HFFc6 (cell line): Measurements from ENCODE around the gene ANAPC5. TPM values are rescaled to one million over a fixed set of nuclear protein-coding genes. Genes with fewer than 3 reads are reported as not detected.

Experiments used
- DNase-seq: peaks from one replicate; pipeline ENCODE4 v3.0.0-alpha.2; 2018
- H3K27ac Mint-ChIP-seq: 2 replicates; pipeline ENCODE4 v1.8.0; 2020; ENCODE audit warnings: mild to moderate bottlenecking, mixed read lengths
- H3K27me3 Mint-ChIP-seq: 2 replicates; pipeline ENCODE4 v1.8.0; 2021; ENCODE audit warnings: mild to moderate bottlenecking, moderate library complexity, mixed read lengths; ENCODE audit not compliant: insufficient read depth
- H3K36me3 Mint-ChIP-seq: 2 replicates; pipeline ENCODE4 v1.8.0; 2021; ENCODE audit warnings: low read depth, mixed read lengths
- H3K4me1 Mint-ChIP-seq: 2 replicates; pipeline ENCODE4 v1.8.0; 2020; ENCODE audit warnings: low read depth, mixed read lengths
- H3K4me3 Mint-ChIP-seq: 2 replicates; pipeline ENCODE4 v1.8.0; 2020; ENCODE audit warnings: mild to moderate bottlenecking, moderate library complexity, mixed read lengths
- H3K9me3 Mint-ChIP-seq: 2 replicates; pipeline ENCODE4 v1.8.0; 2020; ENCODE audit warnings: mild to moderate bottlenecking, mixed read lengths
- total RNA-seq, 6 experiments: library from RNA; stranded (reverse); fragmentation: NEBNext Ultra II Directional; extraction: Animal tissue kit (Norgen Biotek cat#: 25700); gene quantifications; 2 replicates in 1 of 6; 3 replicates in 5 of 6; pipeline ENCODE4 v1.2.3, GENCODE V29; 2021
- TF ChIP-seq, protein P1 (sequence below): fragments of 200-600 bp; sonication (generic); IDR thresholded peaks from 2 replicates; pipeline ENCODE4 v1.5.0; 2021; ENCODE audit warnings: antibody characterized with exemption, mild to moderate bottlenecking

The ANAPC5 gene
- total RNA-seq, 6 experiments from 2014 or later = 84.5 to 103 (median 93.5) TPM

DNA sequence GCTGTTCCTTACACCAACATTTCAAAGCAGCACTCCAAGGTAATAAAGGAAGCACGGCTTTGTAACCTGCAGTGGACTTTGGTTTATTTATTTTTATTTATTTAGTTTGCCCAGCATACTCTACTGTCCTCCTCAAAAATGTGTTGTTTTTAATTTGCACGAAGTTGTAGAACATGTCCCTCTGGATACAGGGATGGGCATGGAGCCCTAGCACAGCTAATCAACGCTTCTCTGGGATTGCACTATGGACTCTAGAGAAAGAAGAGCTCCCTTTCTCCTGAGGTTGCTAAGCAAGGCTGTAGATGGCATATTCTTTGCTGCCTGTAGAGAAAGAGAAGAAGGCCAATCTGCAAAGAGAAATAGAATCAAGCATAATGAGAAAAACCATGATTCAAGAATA lies 5.9 kb upstream of the ANAPC5 start:
- Mint-ChIP-seq H3K27ac (no peak overlapping the region), H3K9me3 (no peaks in the 10 kb centered on the region), H3K4me3 (no peak overlapping the region), H3K27me3 (peaks cover 6% of the 10 kb centered on the region), H3K36me3 (no peaks in the 10 kb centered on the region), H3K4me1 (peaks cover 8% of the 10 kb centered on the region)
- DNase-seq = no peak
- TF ChIP-seq, protein P1, sequence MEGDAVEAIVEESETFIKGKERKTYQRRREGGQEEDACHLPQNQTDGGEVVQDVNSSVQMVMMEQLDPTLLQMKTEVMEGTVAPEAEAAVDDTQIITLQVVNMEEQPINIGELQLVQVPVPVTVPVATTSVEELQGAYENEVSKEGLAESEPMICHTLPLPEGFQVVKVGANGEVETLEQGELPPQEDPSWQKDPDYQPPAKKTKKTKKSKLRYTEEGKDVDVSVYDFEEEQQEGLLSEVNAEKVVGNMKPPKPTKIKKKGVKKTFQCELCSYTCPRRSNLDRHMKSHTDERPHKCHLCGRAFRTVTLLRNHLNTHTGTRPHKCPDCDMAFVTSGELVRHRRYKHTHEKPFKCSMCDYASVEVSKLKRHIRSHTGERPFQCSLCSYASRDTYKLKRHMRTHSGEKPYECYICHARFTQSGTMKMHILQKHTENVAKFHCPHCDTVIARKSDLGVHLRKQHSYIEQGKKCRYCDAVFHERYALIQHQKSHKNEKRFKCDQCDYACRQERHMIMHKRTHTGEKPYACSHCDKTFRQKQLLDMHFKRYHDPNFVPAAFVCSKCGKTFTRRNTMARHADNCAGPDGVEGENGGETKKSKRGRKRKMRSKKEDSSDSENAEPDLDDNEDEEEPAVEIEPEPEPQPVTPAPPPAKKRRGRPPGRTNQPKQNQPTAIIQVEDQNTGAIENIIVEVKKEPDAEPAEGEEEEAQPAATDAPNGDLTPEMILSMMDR = no peak

DNA sequence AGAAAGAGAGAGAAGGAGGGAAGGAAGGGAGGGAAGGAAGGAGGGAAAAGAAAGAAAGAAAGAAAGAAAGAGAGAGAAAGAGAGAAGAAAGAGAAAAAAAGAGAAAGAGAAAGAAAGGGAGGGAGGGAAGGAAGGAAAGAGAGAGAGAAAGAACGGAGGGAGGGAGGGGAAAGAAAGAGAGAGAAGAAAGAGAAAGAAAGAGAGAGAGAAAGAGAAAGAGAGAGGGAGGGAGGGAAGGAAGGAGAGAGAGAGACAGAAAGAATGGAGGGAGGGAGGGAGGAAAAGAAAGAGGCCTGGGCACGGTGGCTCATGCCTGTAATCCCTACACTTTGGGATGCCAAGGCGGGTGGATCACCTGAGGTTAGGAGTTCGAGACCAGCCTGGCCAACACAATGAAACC lies 5.1 kb upstream of the ANAPC5 start:
- H3K27me3 Mint-ChIP-seq = peaks cover 6% of the 10 kb centered on the region
- TF ChIP-seq, protein P1 = no peak
- H3K27ac Mint-ChIP-seq = no peak overlapping the region
- no peak overlapping the region for H3K4me3 Mint-ChIP-seq
- DNase-seq = no peak
- no peaks in the 10 kb centered on the region for H3K36me3 Mint-ChIP-seq
- no peaks in the 10 kb centered on the region for H3K9me3 Mint-ChIP-seq
- H3K4me1 Mint-ChIP-seq = peaks cover 13% of the 10 kb centered on the region

DNA sequence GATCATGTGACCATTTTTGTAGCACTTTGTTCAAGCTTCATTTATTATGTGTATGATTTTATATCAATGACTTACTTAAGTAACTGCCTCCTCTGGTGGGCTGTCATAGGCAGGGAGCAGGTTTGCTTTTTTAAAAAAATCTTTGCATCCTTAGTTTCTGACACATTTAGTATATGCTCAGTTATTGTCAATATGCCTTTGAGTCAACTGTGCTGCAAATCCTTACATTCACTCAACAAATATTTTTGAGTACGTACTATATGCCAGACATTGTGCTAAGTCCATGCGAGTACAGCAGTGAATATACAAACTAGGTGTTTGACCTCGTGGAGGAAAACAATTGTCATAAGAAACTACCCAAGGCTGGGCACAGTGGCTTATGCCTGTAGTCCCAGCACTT lies 4.4 kb upstream of the ANAPC5 start:
- Mint-ChIP-seq H3K27me3 (peaks cover 4% of the 10 kb centered on the region), H3K4me3 (no peak overlapping the region), H3K4me1 (peaks cover 13% of the 10 kb centered on the region), H3K36me3 (peaks cover 5% of the 10 kb centered on the region), H3K9me3 (no peaks in the 10 kb centered on the region), H3K27ac (no peak overlapping the region)
- no peak for DNase-seq
- TF ChIP-seq, protein P1 = no peak

DNA sequence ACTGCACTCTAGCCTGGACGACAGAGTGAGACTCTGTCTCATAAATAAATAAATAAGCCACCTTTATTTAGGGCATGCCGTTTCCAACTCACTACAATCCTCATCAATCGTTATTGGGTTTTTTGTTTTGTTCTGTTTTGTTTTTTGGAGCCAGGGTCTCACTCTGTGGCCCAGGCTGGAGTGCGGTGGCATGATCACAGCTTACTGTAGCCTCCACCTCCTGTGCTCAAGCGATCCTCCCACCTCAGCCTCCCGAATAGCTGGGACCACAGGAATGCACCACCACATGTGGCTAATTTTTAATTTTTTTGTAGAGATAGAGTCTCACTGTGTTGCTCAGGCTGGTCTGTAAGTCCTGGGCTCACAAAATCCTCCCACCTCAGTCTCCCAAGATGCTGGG lies 3.6 kb upstream of the ANAPC5 start:
- H3K9me3 Mint-ChIP-seq = no peaks in the 10 kb centered on the region
- H3K36me3 Mint-ChIP-seq = peaks cover 6% of the 10 kb centered on the region
- H3K27ac Mint-ChIP-seq = no peak overlapping the region
- H3K27me3 Mint-ChIP-seq = peaks cover 4% of the 10 kb centered on the region
- TF ChIP-seq, protein P1 = no peak
- no peak overlapping the region for H3K4me3 Mint-ChIP-seq
- H3K4me1 Mint-ChIP-seq = peaks cover 13% of the 10 kb centered on the region
- no peak for DNase-seq

DNA sequence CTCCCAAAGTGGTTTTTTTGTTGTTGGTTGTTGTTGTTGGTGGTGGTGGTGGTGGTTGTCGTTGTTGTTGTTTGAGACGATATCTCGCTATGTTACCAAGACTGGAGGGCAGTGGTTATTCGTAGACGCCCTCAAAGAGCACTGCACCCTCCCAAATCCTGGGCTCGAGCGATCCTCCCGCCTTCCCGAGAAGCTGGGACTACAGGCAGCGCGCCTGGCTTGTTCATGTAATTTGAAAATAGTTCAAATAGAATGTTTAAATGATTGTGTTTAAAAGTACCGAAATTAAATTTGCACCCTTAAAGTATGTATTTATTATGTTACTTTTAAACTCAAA lies 439 bp upstream of the ANAPC5 start:
- TF ChIP-seq, protein P1 = no peak
- Mint-ChIP-seq H3K4me3 (peak overlapping the region; percentile 99), H3K36me3 (peaks cover 9% of the 10 kb centered on the region), H3K27ac (peak overlapping the region; percentile 100), H3K4me1 (peaks cover 13% of the 10 kb centered on the region), H3K27me3 (peaks cover 3% of the 10 kb centered on the region; the same call in 1 of the 2 replicates), H3K9me3 (no peaks in the 10 kb centered on the region)
- no peak for DNase-seq

DNA sequence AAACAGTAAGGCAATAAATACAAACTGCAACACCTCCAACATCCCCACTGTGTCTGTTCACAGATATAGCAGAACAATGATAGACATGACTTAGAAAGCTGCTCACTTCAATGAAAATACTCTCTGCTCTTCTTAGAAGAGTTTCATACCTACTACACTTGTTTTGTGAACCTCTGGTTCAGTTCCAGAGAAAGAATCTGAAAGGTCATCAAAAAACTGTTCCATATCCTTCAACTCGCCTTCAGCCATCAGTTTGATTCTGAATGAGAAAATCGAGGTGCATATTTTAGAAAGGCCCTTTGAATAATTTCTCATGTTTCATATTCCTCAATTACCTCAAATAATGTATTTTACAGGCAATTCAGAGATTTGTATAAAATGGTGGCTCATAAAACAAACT lies 5.5 kb downstream of the ANAPC5 start:
- Mint-ChIP-seq H3K4me3 (no peak overlapping the region), H3K4me1 (no peaks in the 10 kb centered on the region), H3K27me3 (no peaks in the 10 kb centered on the region), H3K9me3 (no peaks in the 10 kb centered on the region), H3K27ac (no peak overlapping the region), H3K36me3 (peaks cover 21% of the 10 kb centered on the region)
- DNase-seq = no peak
- TF ChIP-seq, protein P1 = no peak
